Urinary bladder (tissue), 4 donors: ENCODE measurements around the gene DPP3. TPM values are rescaled to one million over a fixed set of nuclear protein-coding genes. Genes with fewer than 3 reads are reported as not detected.

Source experiments
- DNase-seq: peaks from one replicate; pipeline ENCODE4 v3.0.0-alpha.2; 2015; ENCODE audit errors: extremely low spot score
- H3K27ac ChIP-seq: one replicate; pipeline ENCODE4 v1.5.1; 2013; ENCODE audit warnings: low read depth, mild to moderate bottlenecking, moderate library complexity
- H3K36me3 ChIP-seq: one replicate; pipeline ENCODE4 v1.6.1; 2013; ENCODE audit warnings: mild to moderate bottlenecking, moderate library complexity; ENCODE audit not compliant: insufficient read depth
- H3K4me1 ChIP-seq: one replicate; pipeline ENCODE4 v1.6.1; 2013; ENCODE audit warnings: mild to moderate bottlenecking, moderate library complexity; ENCODE audit not compliant: insufficient read depth
- H3K4me3 ChIP-seq: one replicate; pipeline ENCODE4 v1.5.1; 2013; ENCODE audit warnings: low read depth, low read length
- WGBS: extraction: QIAGEN DNeasy Blood & Tissue Kit; methylation state at CpG from one replicate; pipeline ENCODE4 v1.1.7; 2013; 5-methylcytosine and 5-hydroxymethylcytosine counted together
- polyA plus RNA-seq: library from polyadenylated mRNA; stranded (reverse); fragments of 200-250 nt; gene quantifications from one replicate; pipeline ENCODE4 v1.2.3, GENCODE V29; 2013
- total RNA-seq: library from RNA; depleted of rRNA; stranded (reverse); fragments of >200 nt; gene quantifications from one replicate; pipeline ENCODE4 v1.2.3, GENCODE V29; 2014
- donor health status: healthy with polysubstance abuse.
- donor health status: healthy.

The DPP3 gene
- total and polyA plus RNA-seq, 2 donors = 16.9 to 26.8 TPM

DNA sequence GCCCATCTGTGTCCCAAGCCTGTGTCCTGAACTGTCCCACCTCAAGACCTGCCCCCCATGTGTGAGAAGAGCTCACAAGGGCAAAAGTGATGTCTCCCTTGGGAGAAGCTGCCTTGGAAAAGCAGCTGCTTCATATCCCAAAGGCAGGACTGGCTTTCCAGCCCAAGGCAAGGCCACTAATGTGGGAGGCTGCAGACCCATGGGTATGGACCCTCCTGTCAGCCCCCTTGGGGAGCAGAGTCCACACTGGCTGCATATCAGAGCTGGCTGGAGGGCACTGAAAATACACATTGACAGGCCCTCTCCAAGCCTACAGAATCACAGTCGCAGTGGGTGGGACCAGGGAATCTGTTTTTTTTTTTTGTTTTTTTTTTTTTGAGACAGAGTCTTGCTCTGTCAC, 10.8 kb upstream of the DPP3 start:
- 81% methylated on average over 1 of the region's 1 CpG for WGBS
- DNase-seq = no peak
- H3K27ac ChIP-seq = no peak overlapping the region
- peaks cover 3% of the 10 kb centered on the region for H3K4me1 ChIP-seq
- H3K36me3 ChIP-seq = peaks cover 2% of the 10 kb centered on the region
- H3K4me3 ChIP-seq = no peak overlapping the region

DNA sequence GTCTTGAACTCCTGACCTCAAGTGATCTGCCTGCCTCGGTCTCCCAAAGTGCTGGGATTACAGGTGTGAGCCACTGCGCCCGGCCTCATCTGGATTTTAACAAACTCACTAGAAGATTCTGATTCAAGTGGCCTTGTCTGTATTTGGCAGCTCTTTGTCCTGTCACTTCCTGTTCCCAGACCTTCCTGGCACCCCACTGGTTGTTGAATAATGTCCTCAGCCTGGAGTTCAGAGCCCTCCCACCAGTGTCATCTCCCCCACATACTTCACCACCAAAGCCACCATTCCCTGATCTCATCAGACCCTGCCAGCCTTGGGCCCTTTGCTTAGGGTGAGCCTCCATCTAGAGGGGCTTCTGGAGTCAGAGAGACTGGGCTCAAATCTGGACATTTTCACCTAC, 10.2 kb upstream of the DPP3 start:
- H3K4me1 ChIP-seq = peaks cover 3% of the 10 kb centered on the region
- H3K27ac ChIP-seq = no peak overlapping the region
- peaks cover 2% of the 10 kb centered on the region for H3K36me3 ChIP-seq
- no peak for DNase-seq
- H3K4me3 ChIP-seq = no peak overlapping the region
- 93% methylated on average over 3 of the region's 3 CpGs for WGBS

DNA sequence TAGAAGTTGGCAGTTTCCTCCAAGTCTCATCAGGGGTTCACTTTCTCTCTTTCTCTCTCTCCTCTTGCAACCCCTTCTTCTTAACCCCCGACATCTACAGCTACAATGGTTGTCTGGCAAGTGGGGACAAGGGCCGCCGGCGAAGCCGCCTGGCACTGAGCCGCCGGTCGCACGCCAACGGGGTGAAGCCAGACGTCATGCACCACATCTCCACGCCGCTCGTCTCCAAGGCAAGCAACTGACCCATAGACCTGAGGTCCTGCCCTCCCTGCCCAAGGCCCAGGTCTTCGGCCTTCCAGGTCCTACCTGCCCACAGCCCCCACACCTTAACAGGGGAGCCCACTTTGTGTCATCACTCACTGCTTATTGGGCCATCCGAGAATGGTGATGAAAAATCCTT, 9.1 kb upstream of the DPP3 start:
- no peak overlapping the region for H3K4me3 ChIP-seq
- DNase-seq = no peak
- no peak overlapping the region for H3K27ac ChIP-seq
- peaks cover 2% of the 10 kb centered on the region for H3K36me3 ChIP-seq
- WGBS = 96% methylated on average over 16 of the region's 16 CpGs
- H3K4me1 ChIP-seq = peaks cover 3% of the 10 kb centered on the region

DNA sequence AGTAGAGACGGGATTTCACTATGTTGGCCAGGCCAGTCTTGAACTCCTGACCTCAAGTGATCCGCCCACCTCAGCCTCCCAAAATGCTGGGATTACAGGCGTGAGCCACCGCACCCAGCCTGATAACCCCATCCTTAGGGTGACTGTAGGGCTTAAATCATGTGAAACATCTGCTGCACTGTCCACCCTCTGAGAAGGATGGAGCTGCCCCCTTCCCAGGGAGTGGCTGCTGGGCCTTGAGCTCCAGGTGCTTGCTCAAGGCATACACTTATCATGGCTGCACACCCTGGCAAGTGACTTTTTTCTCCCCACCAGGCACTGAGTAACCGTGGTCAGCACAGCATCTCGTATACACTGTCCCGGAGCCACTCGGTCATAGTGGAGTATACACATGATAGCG, 8.2 kb upstream of the DPP3 start:
- Histone ChIP-seq H3K27ac (no peak overlapping the region), H3K4me3 (no peak overlapping the region), H3K36me3 (peaks cover 2% of the 10 kb centered on the region), H3K4me1 (peaks cover 3% of the 10 kb centered on the region)
- WGBS = 88% methylated on average over 9 of the region's 9 CpGs
- no peak for DNase-seq

- H3K36me3 ChIP-seq = peaks cover 2% of the 10 kb centered on the region
- H3K27ac ChIP-seq = no peak overlapping the region
- H3K4me1 ChIP-seq = no peaks in the 10 kb centered on the region
- no peak overlapping the region for H3K4me3 ChIP-seq
- WGBS = 92% methylated on average over 11 of the region's 11 CpGs
- no peak for DNase-seq
Measured at GRCh38 chr11:66473167-66473566, 7.1 kb upstream of the DPP3 start.

DNA sequence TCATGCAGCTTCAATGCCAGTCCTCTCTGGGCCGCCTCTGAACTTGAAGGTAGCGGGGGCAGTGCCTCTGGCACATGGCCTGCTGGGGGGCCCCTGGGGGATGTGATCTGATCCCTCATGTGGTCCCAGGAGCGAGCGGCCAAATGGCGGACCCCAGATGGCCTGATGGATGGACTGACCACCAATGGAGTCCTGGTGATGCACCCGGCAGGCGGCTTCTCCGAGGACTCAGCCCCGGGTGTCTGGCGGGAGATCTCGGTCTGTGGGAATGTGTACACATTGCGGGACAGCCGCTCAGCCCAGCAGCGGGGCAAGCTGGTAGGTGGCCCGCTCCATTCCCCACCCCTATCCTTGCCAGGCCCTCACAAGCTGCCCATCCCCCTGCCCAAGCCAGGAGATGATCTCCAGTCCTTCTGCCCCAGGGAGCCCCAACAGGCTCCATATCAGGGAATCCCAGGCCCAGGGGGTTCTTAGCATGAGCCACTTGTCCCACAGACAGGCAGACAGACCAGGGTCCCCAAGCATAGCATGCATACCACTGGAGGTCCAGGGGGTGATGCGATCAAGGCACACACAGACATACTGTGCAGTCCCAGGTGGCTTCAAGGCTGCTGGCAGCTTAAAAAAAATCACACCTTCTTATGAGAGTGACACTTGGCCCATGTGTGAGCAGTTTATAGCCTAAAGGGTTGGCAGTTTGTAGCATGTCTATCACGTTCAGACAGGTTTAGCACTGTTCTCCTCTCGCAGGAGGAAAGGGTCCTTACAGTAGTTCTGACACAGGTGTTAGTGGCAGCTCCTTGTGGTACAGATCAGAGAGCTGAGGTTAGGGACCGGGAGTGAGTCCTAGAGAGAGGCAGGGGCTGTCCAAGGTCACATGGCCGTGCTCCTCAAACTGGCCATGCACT, 6.4 kb upstream of the DPP3 start:
- H3K27ac ChIP-seq = no peak overlapping the region
- no peak for DNase-seq
- H3K4me3 ChIP-seq = no peak overlapping the region
- peaks cover 2% of the 10 kb centered on the region for H3K36me3 ChIP-seq
- H3K4me1 ChIP-seq = no peaks in the 10 kb centered on the region
- 87% methylated on average over 20 of the region's 20 CpGs for WGBS

- 93% methylated on average over 44 of the region's 44 CpGs for WGBS
- DNase-seq = no peak
- H3K4me1 ChIP-seq = no peaks in the 10 kb centered on the region
- peaks cover 2% of the 10 kb centered on the region for H3K36me3 ChIP-seq
- no peak overlapping the region for H3K27ac ChIP-seq
- no peak overlapping the region for H3K4me3 ChIP-seq
Measured at GRCh38 chr11:66475349-66476172, 4.7 kb upstream of the DPP3 start.

DNA sequence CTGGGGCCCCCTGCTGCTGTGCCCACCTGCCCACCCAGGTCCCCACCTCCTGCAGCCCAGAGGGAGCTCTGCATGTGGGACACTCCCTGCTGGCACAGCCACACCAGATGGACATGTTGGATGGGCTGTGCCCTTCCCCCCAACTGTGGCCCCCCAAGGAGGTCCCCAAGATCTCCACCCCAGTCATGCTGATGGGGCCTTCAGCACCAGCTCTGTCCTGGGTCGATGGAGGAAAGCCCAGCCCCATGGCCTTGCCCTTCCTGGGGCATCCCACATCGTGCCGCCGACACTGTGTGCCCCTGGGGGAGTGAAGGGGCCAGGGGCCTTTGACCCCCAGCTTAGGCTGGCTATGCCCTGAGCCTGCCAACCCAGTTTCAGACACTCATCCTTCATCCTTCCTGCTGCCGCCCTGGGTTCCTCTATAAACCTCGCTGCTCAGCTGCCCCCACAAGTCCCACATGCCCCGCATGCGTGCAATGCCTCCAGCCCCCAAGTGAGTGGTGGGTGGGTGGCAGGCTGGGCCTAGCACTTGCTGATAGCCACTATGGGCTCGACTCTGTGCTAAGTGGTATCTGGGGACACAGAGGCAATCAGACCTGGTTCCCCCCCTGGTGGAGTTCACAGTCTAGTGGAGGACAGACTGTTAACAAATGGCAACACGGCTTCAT, 3.9 kb upstream of the DPP3 start:
- no peak for DNase-seq
- no peak overlapping the region for H3K4me3 ChIP-seq
- H3K36me3 ChIP-seq = peaks cover 2% of the 10 kb centered on the region
- WGBS = 81% methylated on average over 10 of the region's 10 CpGs
- no peaks in the 10 kb centered on the region for H3K4me1 ChIP-seq
- no peak overlapping the region for H3K27ac ChIP-seq

DNA sequence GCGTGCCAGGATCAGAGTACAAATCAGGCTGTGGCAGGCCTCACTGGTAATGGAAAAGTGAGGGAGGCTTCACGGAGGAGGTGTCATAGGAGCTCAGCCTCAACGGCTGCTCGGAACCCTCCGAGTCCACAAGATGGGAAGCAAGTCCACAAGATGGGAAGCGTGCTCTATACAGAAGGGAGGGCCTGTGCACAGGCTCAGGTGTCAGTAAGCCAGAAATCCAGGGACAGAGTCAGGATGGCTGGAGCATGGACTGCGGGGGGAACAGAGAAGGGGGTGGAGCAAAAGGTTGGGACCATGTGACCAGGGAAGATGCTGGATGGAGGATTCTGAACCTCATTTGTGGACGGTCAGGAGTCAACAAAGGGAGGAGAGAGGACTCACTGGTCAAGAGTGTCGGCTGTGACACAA, 3.4 kb upstream of the DPP3 start:
- no peak overlapping the region for H3K27ac ChIP-seq
- H3K36me3 ChIP-seq = peaks cover 2% of the 10 kb centered on the region
- 51% methylated on average over 9 of the region's 9 CpGs for WGBS
- H3K4me1 ChIP-seq = no peaks in the 10 kb centered on the region
- H3K4me3 ChIP-seq = no peak overlapping the region
- no peak for DNase-seq

GRCh38 chr11:66477263-66478201, 2.7 kb upstream of the DPP3 start:
- Histone ChIP-seq H3K27ac (no peak overlapping the region), H3K4me1 (no peaks in the 10 kb centered on the region), H3K36me3 (peaks cover 2% of the 10 kb centered on the region), H3K4me3 (no peak overlapping the region)
- WGBS = 86% methylated on average over 11 of the region's 11 CpGs
- no peak for DNase-seq

DNA sequence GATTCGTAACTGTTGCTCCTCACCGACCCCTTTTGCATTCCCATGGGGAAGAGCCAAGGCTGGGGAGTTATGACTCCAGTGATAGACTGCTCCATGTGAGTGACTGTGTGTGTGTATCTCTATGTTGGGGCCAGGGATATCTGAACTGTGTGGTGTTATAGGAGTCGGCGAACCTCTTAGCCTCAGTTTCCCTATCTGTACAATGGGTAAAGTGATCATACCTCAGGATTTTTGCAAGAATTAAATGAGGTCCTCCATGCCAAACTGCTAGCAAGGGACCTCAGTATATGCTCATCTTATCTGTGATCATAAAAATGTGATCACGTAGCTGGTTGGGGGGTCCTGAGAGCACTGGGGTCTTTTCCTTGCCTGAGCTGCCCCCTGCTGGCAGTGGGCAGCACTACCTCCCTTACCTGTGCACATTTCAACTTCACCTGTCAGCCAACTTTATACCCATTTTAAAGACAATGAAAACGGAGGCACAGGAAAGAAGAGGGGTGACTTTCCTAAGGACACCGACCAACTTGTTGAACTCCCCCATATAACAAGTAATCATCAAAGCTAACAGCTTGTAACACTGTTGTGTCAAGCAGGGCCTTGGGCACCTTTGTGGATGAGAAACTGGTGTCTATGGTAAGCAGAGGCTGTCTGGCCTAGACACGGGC, 1.4 kb upstream of the DPP3 start:
- H3K4me3 ChIP-seq = peak overlapping the region; percentile 54
- no peaks in the 10 kb centered on the region for H3K36me3 ChIP-seq
- DNase-seq = no peak
- no peaks in the 10 kb centered on the region for H3K4me1 ChIP-seq
- 47% methylated on average over 8 of the region's 8 CpGs for WGBS
- no peak overlapping the region for H3K27ac ChIP-seq

DNA sequence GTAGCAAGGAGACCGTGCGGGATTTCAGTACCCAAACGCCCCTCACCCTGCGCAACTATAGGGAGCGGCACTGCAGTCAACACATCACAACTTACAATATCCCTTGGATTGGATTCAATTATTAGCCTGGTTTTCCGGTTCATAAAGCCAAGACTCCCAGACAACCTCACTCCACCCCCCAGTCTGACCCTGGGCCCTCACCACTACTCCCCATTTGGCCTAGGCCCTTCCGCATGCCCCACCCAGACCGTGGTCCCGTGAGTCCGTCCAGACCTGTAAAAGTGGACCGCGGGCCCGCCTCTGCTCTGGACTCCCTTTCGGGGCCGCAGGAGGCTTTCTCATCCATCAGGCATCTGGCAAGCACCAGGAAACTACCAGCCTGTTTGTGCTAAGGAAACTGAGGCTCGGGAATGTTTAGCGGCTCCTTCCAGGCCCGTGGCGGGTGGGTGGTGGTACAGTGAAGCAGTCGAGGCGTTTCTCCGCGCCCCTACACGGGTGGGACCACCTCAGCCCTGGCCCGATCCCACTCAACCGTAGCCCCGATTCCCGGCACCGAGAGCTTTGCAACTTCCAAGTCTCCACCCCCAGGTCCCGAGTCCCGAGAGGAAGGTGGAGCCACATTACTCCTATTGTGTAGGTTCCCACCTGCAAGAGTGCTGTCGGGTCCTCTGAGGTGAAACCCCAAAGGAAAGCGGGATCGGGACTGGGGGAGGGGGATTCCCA, 679 bp upstream of the DPP3 start:
- peak; percentile 37 for DNase-seq
- 1% methylated on average over 34 of the region's 34 CpGs for WGBS
- Histone ChIP-seq H3K4me1 (no peaks in the 10 kb centered on the region), H3K4me3 (peak overlapping the region; percentile 54), H3K27ac (peak overlapping the region; percentile 70), H3K36me3 (no peaks in the 10 kb centered on the region)
